Activated T-helper 1 cell treated with anti-CD3 and anti-CD28 coated beads, Interleukin-2, amount 50 U/mL, for 16 hours (primary cell): ENCODE results near the gene PLPPR1.
"Not testable (repeated sequence)": the region's sequence is repeated elsewhere in the genome, so short reads cannot be mapped to it uniquely, and the experiment has no call there.

Source experiments
- DNase-seq, 2 donors: peaks; one replicate each; pipeline ENCODE4 v3.0.0-alpha.2; 2020; ENCODE audit warnings: low read depth in 1 of 2, low spot score in 1 of 2

The PLPPR1 gene

DNA sequence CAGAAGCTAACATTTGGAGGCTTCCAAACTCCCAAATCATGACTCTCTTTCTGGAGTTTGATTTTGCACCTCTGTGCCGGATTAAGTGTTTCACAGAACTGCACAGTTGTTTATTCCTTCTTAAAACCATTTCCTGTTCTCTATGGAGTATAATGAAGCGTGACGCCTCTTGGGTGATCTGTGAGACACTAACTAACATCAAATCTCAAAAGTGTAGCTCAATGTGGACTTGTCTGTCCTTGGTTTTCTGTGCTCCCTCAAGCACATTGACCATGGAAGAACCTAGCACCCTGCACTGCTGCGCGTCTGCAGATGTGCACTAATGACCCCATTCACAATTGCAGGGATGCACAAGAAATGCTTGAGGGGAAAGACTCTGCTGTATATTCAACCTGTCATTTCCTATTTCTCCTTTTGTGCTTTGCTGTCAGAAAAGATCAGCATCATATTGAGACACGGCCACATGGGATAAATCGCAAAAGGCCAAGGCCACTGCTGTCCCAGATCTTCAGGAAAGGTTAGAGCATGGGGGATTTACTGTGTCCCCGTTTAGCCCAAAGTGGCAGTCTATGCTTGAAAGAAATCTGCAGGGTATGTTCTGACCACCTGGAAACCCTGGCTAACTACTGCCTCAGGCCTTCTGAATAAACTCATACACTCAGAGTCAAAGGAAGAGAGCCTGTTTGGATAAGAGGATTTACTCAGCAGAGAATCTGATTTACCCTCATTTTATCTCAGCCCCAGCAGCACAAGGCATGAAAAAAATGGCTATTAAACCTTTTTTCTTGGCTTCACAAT, 246.6 kb downstream of the PLPPR1 start:
- no peak for DNase-seq

DNA sequence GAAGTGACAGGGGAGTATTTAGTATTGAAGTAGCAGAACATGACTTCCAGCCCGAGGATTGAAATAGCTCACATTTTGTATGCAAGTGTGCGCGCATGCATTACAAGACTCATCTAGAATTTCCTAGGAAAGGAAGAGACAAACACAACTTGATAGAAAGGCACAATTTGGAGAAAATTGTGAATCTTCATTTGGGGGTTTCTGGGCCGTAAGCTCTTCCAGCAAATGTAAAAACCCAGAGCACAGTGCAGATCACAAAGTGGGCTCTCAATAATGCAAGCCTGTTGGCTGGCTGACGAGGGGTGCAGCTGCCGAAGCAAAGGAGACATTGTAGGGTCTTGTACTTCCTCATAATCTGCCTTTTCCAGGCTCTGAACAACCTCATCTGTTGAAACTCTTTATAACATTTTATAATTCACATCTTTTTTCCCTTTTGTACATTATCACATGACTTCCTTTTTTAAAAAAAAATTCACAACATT, 247.3 kb downstream of the PLPPR1 start:
- DNase-seq: no peak

DNA sequence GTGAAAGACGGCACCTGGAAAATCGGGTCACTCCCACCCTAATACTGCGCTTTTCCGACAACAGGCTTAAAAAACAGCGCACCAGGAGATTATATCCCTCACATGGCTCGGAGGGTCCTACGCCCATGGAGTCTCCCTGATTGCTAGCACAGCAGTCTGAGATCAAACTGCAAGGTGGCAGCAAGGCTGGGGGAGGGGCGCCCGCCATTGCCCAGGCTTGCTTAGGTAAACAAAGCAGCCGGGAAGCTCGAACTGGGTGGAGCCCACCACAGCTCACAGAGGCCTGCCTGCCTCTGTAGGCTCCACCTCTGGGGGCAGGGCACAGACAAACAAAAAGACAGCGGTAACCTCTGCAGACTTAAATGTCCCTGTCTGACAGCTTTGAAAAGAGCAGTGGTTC, 262.5 kb downstream of the PLPPR1 start:
- DNase-seq: not testable (repeated sequence)

DNA sequence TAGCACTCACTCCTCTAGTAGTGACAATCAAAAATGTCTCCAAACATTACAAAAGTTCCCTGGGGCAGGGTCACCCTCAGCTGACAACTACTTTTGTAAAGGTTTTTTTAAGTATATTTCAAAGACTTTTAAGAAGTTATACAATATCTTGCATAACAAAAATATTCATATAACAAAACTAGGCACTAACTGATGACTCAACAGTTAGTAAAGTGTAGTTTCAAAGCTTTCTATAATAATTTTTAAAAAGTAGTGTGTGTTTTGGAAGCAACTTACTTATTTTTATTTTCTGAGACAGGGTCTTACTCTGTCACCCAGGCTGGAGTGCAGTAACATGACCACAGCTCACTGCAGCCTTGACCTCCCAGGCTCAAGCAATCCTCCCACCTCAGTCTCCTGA, 271.4 kb downstream of the PLPPR1 start:
- DNase-seq: no peak

DNA sequence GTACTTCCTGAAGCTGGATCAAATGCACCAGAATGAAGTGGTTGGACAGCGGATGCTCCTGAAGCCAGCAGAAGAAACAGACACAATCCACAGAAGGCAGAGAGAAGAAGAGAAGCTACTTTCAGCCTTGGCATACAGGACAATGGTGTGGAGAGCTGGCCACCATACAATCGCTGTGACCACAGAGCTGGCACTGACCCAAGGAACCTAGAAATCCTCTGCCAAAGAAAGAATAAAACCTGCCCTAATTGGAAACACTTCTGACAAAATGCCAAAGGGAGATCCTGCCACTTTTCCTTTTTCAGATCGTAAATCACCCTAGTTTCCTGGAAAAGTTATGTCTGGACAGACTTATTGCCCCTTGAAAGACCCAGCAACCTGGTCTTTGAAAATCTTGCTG, 278.5 kb downstream of the PLPPR1 start:
- no peak for DNase-seq

DNA sequence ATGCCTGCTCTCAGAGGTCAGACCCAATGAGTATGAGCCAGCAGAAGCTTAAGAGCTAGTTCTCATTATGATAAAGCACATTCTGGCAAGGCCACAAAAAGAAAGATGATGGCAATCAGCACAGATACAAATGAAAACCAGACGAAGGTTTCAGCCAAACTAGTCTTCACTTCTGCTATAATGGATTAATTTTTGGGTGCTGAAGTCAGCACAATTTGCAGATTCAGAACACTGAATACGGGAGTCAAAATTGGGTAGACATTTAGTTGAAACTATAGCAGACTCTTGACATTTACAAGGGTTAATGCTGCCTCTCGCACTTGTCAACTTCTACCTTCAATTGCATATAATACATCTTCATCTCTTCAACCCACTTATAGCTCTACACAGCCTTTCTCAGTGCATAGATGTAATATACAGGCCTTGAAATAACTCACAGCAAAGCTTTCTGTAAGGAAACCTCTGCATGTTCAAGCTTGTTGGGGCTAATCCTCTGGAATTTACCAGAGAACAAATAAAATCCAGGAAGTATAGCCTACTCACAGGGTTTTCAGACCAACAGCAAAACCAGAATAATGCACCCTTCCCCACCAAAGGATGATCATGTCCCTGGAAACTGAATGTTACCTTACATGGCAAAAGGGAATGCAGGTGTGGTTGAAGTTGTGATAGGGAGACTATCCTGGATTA, 279.1 kb downstream of the PLPPR1 start:
- DNase-seq: no peak

DNA sequence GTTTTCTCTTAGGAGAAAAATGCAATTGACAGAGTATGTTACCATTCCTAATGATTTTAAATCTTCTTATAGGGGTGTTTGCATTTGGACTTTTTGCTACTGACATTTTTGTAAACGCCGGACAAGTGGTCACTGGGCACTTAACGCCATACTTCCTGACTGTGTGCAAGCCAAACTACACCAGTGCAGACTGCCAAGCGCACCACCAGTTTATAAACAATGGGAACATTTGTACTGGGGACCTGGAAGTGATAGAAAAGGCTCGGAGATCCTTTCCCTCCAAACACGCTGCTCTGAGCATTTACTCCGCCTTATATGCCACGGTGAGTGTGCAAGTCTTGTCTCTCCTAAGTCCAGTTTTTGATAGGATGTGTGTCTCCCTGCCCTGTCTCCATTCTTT, 280.6 kb downstream of the PLPPR1 start:
- no peak for DNase-seq

DNA sequence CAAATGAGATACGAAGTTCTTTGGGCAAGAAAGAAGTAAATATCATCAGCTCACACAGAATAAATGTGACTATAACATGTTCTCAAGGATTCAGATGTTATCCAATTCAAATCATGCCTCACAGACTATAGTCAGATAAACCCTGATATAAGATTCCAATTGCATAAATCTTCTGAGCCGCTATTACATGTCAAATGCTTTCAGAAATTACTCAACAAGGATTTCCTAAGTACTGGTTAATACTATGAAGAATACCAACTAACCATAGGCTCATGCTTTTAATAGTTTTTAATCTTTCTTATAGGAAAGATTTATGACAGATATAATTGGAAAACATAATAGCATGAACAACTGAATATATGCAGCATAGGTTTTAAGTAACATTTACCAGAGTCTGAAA, 282.7 kb downstream of the PLPPR1 start:
- no peak for DNase-seq

DNA sequence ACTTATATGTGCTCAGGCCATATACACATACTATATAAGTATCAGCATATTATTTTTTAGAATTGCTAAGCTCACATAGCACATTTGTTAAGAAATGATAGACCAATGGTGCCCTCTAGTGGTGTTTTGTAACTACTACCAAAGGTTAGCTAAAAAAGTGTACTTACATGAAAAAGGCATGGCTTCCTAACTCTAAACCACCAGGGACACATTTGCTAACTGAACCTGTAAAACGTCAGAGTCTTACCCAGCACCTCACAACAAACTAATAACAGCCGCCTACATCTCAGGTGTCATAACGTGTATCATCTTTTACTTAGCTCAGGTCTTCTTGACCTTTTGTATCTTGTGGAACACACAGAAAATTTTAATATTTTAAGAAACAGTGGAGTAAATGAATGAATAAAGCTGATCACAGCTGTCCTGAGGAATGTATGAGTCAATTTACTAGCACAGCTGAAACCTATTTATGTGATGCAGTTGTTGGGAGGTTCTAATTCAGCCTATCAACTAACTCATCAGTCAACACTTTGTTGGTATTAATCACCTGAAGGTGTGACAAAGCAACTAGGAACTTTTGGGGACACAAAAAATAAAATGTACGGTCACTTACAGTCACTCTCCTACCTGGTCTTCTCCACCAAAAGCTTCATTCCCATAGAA, 283.4 kb downstream of the PLPPR1 start:
- DNase-seq: no peak

DNA sequence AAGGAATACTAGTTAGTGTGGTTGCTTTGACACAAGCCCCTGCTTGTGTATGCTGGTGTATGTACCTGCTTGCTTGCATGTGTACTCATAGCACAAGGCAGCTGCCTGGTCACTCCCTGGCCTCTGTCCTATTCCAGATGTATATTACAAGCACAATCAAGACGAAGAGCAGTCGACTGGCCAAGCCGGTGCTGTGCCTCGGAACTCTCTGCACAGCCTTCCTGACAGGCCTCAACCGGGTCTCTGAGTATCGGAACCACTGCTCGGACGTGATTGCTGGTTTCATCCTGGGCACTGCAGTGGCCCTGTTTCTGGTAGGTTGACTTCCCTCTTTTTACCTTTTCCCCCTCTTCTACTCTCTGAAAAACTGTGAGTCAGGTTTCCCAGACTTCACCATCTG, 284.1 kb downstream of the PLPPR1 start:
- no peak for DNase-seq

DNA sequence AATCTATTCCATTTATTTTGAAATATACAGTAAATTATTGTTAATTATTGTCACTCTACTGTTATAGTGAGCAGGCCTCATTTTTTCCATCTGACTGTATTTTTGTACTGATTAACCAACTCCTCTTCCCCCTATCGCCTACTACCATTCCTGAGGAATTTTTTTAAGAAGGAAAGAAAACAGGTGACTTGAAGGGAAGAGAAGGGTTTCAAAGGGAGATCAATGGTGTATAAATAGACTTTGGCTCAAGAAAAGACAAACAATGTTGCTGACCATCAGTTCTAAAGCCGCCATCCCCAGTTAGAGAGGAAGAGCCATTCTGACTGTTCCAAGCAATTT, 286.6 kb downstream of the PLPPR1 start:
- DNase-seq: no peak

DNA sequence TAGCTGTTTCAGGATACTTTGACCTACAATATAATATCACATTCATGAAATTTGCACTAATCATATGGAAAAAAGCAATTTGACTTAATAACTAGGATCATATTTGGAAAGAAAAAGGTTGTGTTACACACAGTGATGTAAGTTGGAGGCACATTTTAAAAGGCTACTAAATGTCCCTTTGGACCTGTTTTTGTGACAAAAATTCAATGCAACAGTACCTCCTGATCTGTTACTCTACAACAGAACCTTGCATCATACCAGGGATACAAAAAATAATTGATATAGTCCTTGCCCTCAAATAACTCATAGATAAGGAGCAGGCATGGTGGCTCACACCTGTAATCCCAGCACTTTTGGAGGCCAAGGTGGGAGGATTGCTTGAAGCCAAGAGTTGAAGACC, 289.2 kb downstream of the PLPPR1 start:
- DNase-seq: no peak

DNA sequence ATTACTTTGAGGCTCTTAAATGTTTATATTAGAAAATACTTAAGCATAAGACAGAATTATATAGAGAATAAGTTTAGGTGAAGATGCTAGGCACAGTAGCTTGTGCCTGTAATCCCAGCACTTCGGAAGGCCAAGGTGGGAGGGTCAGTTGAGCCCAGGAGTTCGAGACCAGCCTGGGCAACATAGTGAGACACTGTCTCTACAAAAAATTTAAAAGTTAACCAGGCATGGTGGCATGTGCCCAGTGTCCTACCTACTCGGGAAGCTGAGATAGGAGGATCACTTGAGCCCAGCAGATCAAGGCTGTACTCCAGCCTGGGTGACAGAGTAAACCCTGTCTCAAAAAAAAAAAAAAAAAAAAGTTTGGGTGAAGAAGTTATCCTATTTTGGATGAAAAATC, 294.6 kb downstream of the PLPPR1 start:
- DNase-seq: no peak

DNA sequence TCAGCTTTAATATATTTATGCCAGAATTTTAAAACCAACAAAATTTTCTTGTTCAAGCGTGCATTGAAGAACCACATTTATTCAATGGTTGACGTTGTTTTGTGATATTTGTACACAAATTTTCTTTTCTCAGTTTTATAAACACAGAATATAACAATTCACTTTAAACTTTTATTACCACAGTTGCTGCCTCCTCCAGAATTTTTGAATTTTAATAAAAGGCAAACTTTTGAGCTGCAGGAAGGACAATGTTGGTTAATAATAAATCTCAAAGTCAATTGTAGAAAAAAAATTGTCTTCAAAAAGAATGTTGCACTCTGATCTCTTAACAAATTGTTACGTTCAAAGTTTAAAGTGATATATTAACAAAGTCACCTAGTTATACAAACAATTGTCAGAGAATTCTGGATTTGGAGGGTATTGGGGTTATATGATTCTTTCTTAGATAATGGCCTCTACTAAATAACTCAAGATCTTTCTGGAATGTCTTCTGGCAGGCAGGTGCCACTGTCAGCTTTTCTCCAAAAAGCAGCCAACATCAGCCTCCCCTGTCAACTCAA, 295.8 kb downstream of the PLPPR1 start:
- DNase-seq: no peak

DNA sequence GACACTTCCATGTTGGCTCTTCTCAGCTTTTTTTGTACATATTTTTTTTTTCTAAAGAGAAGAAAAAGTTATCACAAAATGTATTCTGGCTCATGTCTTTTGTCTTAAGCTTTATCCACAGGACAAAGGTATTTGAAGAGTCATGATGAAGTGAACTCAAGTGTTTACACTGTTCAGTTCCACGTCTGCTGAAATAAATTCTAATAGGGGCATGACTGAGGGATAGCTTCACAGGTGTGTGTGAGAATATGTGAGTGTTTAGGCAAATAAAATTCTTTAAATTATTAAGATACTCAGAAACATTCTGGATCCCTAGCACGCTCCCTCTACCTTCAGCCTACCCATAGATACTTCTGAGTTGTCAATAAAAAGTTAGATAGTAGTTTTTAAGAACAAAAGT, 296.5 kb downstream of the PLPPR1 start:
- DNase-seq: no peak

DNA sequence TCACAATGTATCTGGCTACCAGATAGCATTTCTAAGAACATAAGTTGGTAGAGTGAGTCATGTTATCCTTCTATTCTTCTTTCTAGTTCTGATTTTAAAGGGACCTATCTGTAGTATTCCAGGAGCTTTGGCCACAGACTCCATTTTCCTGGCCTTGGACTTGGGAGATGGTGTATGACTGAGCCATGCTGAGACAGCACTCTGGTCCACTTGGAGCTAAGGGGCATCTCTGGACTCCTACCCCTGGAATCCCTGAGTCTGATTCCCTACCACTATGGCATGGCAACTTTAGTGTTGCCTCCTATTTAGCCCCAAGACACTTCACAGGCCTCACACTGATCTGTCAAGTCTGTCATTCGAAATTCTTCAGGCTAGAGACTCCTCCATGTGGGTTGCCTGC, 297.5 kb downstream of the PLPPR1 start:
- no peak for DNase-seq

DNA sequence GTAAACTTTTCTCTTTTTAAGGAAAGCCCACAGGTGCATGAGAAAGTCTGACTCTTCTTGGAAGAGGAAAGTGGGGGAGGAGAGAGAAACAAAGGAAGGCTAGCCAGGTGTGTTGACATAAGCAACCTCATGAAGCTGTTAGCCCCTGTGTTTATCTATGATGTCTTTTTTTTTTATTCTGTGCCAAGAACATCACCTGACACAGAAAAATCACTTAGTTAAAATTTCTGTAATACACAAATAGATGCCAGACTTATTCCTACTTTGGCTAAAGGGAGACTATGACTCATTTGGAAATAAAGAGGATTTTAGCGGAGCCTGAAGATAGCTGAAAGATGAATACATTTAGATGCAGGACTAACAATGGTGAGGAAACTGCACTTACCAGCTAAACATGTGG, 298.0 kb downstream of the PLPPR1 start:
- no peak for DNase-seq

DNA sequence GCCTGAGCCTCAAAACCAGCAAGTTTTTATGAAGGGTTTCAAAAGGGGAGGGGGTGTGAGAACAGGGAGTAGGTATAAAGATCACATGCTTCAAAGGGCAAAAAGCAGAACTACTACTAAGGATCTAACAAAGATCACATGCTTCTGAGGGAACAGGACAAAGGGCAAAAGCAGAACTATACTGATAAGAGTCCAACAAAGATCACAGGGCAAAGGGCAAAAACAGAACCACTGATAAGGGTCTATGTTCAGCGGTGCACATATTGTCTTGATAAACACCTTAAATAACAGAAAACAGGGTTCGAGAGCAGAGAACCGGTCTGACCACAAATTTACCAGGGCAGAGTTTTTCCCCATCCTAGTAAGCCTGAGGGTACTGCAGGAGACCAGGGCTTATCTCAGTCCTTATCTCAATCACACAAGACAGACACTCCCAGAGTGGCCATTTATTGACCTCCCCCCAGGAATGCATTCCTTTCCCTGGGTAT, 298.9 kb downstream of the PLPPR1 start:
- DNase-seq: not testable (repeated sequence)

DNA sequence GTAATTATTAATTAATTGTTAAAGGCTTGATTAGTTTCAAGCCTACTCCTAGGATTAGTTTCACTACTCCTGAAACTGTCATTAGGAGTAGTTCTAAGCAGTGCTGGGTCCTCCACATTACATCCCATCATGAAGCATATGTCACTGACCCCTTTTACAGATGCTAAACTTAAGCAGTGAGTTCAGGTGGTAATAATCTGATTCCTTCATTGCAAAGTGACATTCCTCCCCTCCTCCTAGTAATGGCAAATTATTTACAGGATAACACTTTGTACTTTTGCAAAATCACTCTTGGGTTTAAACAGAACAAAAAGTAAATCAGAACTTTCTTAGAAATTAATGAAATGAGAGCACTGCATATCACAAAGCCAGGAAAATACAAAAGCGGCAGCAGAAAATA, 303.8 kb downstream of the PLPPR1 start:
- no peak for DNase-seq

DNA sequence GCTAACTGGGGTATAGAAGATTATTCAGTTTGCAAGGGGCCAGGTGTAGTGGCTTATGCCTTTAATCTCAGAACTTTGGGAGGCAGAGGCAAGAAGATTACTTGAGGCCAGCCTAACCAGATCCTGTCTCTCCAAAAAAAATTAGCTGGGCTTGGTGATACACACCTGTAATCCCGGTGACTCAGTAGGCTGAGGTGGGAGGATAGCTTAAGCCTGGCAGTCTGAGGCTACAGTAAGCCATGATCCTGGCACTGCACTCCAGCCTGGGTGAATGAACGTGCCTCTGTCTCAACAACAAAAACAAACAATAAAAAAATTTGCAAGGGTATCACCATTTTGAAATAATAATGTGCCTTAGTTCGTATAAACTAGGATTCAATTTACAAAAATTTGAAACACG, 305.0 kb downstream of the PLPPR1 start:
- DNase-seq: no peak

DNA sequence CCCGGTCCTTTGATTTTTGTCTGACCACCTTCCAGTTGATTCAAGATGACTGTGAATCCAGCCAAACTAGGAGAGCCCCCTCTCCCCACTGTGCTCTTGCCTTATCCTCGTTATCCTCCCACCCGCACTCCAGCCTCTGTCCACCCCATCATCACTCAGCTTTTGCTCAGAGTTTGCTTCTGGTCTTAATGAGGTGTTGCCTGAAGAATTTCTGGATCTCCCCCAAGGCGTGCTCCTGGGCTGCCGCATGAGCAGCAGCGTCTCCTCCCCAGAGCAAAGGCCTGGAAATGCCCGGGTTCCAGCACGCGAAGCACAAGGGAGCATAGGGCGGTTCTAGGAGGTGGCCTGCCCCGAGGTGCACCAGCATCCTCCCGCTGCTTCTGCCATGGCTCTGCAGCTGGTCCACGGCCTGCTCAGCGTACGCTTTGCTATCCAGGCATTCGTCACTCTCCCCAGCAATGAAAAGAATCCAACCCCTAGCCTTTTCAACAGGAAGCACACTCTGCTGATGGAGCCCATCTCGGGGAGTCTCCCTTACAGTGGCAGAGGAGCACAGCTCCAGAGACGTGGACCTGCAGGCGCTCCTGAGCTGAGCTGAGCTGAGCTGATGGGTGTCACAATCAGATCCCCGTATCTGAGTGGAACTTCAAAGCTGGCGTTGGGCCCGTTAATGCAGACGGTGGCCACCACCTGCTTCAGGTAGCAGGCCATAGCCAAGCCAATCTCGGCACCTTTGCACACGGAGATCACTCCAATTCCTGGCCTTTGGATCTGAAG, 305.6 kb downstream of the PLPPR1 start:
- no peak for DNase-seq
